Measurements from ENCODE around the gene RAB39B. TPM values are rescaled to one million over a fixed set of nuclear protein-coding genes. Genes with fewer than 3 reads are reported as not detected.

RAB39B gene
- total RNA-seq, 2 experiments from 2014 or later, result 5.6 to 5.7 TPM

DNA sequence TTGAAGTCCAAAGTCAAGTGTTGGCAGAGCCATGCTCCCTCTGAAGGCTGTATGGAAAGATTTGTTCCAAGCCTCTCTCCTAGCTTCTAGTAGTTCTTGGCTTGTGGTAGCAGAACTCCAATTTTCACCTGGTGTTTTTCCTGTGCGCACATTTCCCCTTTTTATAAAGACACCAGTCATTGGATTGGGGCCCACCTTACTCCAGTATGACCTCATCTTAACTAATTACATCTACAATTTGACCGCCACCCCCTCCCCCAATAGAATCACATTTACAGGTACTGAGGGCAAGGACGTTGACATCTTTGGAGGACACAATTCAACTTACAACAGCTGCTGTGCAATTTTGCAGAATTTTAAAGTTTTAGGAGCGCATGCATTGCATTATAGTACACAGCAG is 16.8 kb downstream of the RAB39B start:
- Mint-ChIP-seq H3K36me3 (ENCODE audit: low read depth) (no peaks in the 10 kb centered on the region), H3K9me3 (no peaks in the 10 kb centered on the region), H3K27ac (no peak overlapping the region), H3K4me1 (ENCODE audit: low read depth) (no peaks in the 10 kb centered on the region), H3K4me3 (no peak overlapping the region), H3K27me3 (no peaks in the 10 kb centered on the region)
- DNase-seq (no peak), ATAC-seq (ENCODE audit: poor library complexity) (no peak)
- ChIA-PET CTCF (no interaction called here), POLR2A (no interaction called here)
- intact Hi-C loops (cut with DNase I, micrococcal nuclease), result no loop called here
- no peaks in the 10 kb centered on the region for H3K36me3 ChIP-seq (ENCODE audit: insufficient read depth, low read length)
- H3K27me3 ChIP-seq (ENCODE audit: control insufficient read depth in 1 of 2, insufficient read depth in 2 of 2, low read length in 2 of 2), result no peaks in the 10 kb centered on the region
- no peak overlapping the region for H3K27ac ChIP-seq (ENCODE audit: low read depth in 1 of 2, low read length in 2 of 2)
- H3K9me3 ChIP-seq (ENCODE audit: control insufficient read depth in 1 of 2, insufficient read depth in 1 of 2, low read length in 2 of 2), result no peaks in the 10 kb centered on the region
- H3K4me1 ChIP-seq (ENCODE audit: insufficient read depth, low read length), result no peaks in the 10 kb centered on the region
- no peak for TF ChIP-seq CTCF (IDR thresholded peaks at IDR 0.05)
- no peak overlapping the region for H3K4me3 ChIP-seq (ENCODE audit: low read length)

DNA sequence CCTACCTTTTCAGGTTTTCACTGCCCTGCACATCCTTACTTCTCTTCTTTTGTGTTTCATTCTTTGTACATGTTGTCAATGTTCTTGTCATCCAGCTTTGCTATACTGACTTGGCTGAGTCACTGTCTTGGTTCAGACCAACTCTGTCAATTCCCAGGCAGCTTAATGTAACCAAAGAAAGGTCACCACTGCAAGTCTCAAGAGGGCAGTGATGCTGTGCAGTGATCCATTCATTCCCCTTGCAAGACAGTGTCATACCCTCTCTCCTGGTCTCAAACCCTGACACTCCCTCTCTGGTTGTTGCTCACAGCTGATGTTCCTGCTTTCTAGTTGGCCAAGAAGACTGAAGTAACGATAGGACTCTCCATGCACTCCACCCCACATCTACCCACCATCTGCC is 17.5 kb downstream of the RAB39B start:
- Histone ChIP-seq H3K27ac (ENCODE audit: low read depth in 1 of 2, low read length in 2 of 2) (no peak overlapping the region), H3K4me1 (ENCODE audit: insufficient read depth, low read length) (no peaks in the 10 kb centered on the region), H3K36me3 (ENCODE audit: insufficient read depth, low read length) (no peaks in the 10 kb centered on the region), H3K27me3 (ENCODE audit: control insufficient read depth in 1 of 2, insufficient read depth in 2 of 2, low read length in 2 of 2) (no peaks in the 10 kb centered on the region), H3K9me3 (ENCODE audit: control insufficient read depth in 1 of 2, insufficient read depth in 1 of 2, low read length in 2 of 2) (no peaks in the 10 kb centered on the region), H3K4me3 (ENCODE audit: low read length) (no peak overlapping the region)
- Mint-ChIP-seq H3K4me1 (ENCODE audit: low read depth) (no peaks in the 10 kb centered on the region), H3K27ac (no peak overlapping the region), H3K36me3 (ENCODE audit: low read depth) (no peaks in the 10 kb centered on the region), H3K9me3 (no peaks in the 10 kb centered on the region), H3K27me3 (no peaks in the 10 kb centered on the region), H3K4me3 (no peak overlapping the region)
- ChIA-PET POLR2A (no interaction called here), CTCF (no interaction called here)
- DNase-seq (no peak), ATAC-seq (ENCODE audit: poor library complexity) (no peak)
- intact Hi-C loops (cut with DNase I, micrococcal nuclease), result no loop called here
- TF ChIP-seq CTCF (IDR thresholded peaks at IDR 0.05), result no peak

GRCh38 chrX:155242300-155242699 is 22.0 kb downstream of the RAB39B start:
- POLR2A ChIA-PET, result no interaction called here
- CTCF ChIA-PET, result no interaction called here
- Mint-ChIP-seq H3K27me3 (no peaks in the 10 kb centered on the region), H3K36me3 (ENCODE audit: low read depth) (peaks cover 28% of the 10 kb centered on the region), H3K27ac (no peak overlapping the region), H3K4me3 (no peak overlapping the region), H3K9me3 (no peaks in the 10 kb centered on the region), H3K4me1 (ENCODE audit: low read depth) (no peaks in the 10 kb centered on the region)
- ATAC-seq (ENCODE audit: poor library complexity) (no peak), DNase-seq (peak in 3 of 14 experiments; percentile 5 to 8 (median 7))
- Histone ChIP-seq H3K36me3 (ENCODE audit: insufficient read depth, low read length) (peaks cover 12% of the 10 kb centered on the region), H3K4me3 (ENCODE audit: low read length) (no peak overlapping the region), H3K27ac (ENCODE audit: low read depth in 1 of 2, low read length in 2 of 2) (no peak overlapping the region), H3K27me3 (ENCODE audit: control insufficient read depth in 1 of 2, insufficient read depth in 2 of 2, low read length in 2 of 2) (no peaks in the 10 kb centered on the region), H3K9me3 (ENCODE audit: control insufficient read depth in 1 of 2, insufficient read depth in 1 of 2, low read length in 2 of 2) (no peaks in the 10 kb centered on the region), H3K4me1 (ENCODE audit: insufficient read depth, low read length) (no peaks in the 10 kb centered on the region)
- no peak for TF ChIP-seq CTCF (IDR thresholded peaks at IDR 0.05)
- intact Hi-C loops (cut with DNase I, micrococcal nuclease), result no loop called here
